ENCODE results near the gene PCSK4. TPM values are rescaled to one million over a fixed set of nuclear protein-coding genes. Genes with fewer than 3 reads are reported as not detected.
"Not testable (repeated sequence)": the region's sequence is repeated elsewhere in the genome, so short reads cannot be mapped to it uniquely, and the experiment has no call there.

PCSK4 gene
- total and polyA plus RNA-seq, 10 of the 15 experiments (the other 5 are each of a cell fraction or from before 2014, with no cell fraction given): 0.27 to 0.99 (median 0.40) TPM; not detected in 3

DNA sequence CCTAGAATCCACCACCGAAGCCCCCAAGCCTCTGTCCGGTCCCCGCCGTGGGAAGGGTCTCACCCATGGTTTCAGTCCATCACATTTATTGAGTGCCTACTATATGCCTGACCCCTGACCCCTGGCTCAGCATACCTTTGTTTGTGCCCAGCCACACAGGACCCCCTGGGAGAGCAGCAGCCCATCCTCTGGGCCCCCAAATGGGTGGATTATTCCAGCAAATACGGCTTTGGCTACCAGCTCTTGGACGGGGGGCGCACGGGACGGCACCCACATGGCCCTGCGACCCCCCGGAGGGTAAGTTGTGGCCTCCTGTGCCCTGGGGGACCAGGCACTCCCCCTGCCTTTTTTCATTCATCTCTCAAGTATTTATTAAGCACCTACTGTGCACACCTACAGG is 41.4 kb upstream of the PCSK4 start (continued):
- TF ChIP-seq MYB (IDR thresholded peaks at IDR 0.05; ENCODE audit: borderline replicate concordance, low read depth, low read length): no peak

DNA sequence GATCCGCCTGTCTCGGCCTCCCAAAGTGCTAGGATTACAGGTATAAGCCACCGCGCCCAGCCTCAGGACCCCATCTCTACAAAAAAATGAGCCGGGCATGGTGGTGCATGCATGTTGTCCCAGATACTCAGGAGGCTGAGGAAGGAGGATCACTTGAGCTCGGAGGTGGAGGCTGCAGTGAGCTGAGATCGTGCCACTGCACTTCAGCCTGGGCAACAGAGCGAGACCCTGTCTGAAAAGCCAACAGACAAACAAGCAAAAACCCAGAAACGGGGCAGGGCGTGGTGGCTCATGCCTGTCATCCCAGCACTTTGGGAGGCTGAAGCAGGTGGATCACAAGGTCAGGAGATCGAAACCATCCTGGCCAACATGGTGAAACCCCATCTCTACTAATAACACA is 40.7 kb upstream of the PCSK4 start:
- in situ Hi-C loops (cut with MboI); SMC1A ChIA-PET (ENCODE audit: uncharacterized antibody, unreplicated experiment); intact Hi-C loops (cut with micrococcal nuclease; ENCODE audit: unreplicated experiment): not testable (repeated sequence)

DNA sequence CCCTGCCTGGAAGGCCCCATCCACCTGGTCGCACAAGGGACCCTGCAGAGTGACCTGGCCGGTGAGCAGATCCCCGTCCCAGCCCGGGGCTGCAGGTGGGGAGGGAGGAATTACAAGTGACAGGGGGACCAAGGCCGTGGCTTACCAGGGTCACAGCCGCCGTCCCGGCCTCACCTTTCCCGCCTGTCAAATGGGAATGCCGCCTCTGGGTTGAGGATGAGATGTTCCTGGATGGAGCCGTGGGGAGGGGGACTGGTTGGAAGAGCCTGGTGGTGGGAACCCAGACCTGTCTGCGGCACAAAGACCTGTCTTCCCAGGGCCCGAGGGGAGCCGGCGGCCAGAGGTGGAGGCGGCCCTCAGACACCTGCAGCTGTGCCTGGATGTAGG is 39.3 kb upstream of the PCSK4 start:
- CTCF ChIA-PET: no interaction called here
- no peaks in the 10 kb centered on the region for H3K36me3 ChIP-seq (ENCODE audit: control insufficient read depth in 2 of 2, insufficient read depth in 2 of 2, low read length in 1 of 2)
- H3K79me2 ChIP-seq (ENCODE audit: control insufficient read depth, insufficient read depth, low read length): no peaks in the 10 kb centered on the region
- ATAC-seq (no peak), FAIRE-seq (no peak), DNase-seq (ENCODE audit: low read depth, low spot score) (no peak)
- H3K4me2 ChIP-seq (ENCODE audit: control insufficient read depth, insufficient read depth): no peak overlapping the region
- no peak overlapping the region for H3K4me3 ChIP-seq
- H3K27me3 ChIP-seq (replicated peaks in 1 of 2; ENCODE audit: control insufficient read depth in 2 of 2, insufficient read depth in 2 of 2, low read length in 1 of 2): peaks cover 0 to 2% of the 10 kb centered on the region in 2 experiments; a peak in 3 of 4 replicates
- intact Hi-C loops (cut with micrococcal nuclease; ENCODE audit: unreplicated experiment) (no loop called here), in situ Hi-C loops (cut with MboI) (no loop called here)
- H4K20me1 ChIP-seq (ENCODE audit: control insufficient read depth, insufficient read depth): no peaks in the 10 kb centered on the region
- H3K9ac ChIP-seq (ENCODE audit: control insufficient read depth, insufficient read depth, low read length): no peak overlapping the region
- RAD21 ChIA-PET (ENCODE audit: unreplicated experiment): no interaction called here
- BruUV-seq (replicated peaks): no TSS peak
- H3K4me1 ChIP-seq (ENCODE audit: control insufficient read depth, insufficient read depth, low read length): no peaks in the 10 kb centered on the region
- POLR2A ChIA-PET: no interaction called here
- no peak overlapping the region for H3K27ac ChIP-seq (ENCODE audit: control insufficient read depth, insufficient read depth)
- 62% methylated on average over 16 of the region's 16 CpGs for WGBS (ENCODE audit: insufficient coverage, insufficient replicate concordance, low lambda C conversion rate, missing lambda C conversion rate)
- H2AFZ ChIP-seq (ENCODE audit: control insufficient read depth, low read depth, low read length): no peak overlapping the region
- H3K9me3 ChIP-seq (replicated peaks; ENCODE audit: control insufficient read depth, insufficient read depth, low read length): no peaks in the 10 kb centered on the region
- SMC1A ChIA-PET (ENCODE audit: uncharacterized antibody, unreplicated experiment): no interaction called here
- TF ChIP-seq NFYB (IDR thresholded peaks at IDR 0.05; ENCODE audit: insufficient read depth, low read depth, low read length) (no peak), SREBF1 (IDR thresholded peaks at IDR 0.05; ENCODE audit: low read length) (no peak), CHD2 (IDR thresholded peaks at IDR 0.05; ENCODE audit: borderline replicate concordance, low read depth, low read length) (no peak), NFYA (IDR thresholded peaks at IDR 0.05; ENCODE audit: borderline replicate concordance, low read depth, low read length) (no peak), BMI1 (IDR thresholded peaks at IDR 0.05; ENCODE audit: borderline replicate concordance) (no peak), ZSCAN29 (IDR thresholded peaks at IDR 0.05) (no peak)
- TF ChIP-seq, protein P1, sequence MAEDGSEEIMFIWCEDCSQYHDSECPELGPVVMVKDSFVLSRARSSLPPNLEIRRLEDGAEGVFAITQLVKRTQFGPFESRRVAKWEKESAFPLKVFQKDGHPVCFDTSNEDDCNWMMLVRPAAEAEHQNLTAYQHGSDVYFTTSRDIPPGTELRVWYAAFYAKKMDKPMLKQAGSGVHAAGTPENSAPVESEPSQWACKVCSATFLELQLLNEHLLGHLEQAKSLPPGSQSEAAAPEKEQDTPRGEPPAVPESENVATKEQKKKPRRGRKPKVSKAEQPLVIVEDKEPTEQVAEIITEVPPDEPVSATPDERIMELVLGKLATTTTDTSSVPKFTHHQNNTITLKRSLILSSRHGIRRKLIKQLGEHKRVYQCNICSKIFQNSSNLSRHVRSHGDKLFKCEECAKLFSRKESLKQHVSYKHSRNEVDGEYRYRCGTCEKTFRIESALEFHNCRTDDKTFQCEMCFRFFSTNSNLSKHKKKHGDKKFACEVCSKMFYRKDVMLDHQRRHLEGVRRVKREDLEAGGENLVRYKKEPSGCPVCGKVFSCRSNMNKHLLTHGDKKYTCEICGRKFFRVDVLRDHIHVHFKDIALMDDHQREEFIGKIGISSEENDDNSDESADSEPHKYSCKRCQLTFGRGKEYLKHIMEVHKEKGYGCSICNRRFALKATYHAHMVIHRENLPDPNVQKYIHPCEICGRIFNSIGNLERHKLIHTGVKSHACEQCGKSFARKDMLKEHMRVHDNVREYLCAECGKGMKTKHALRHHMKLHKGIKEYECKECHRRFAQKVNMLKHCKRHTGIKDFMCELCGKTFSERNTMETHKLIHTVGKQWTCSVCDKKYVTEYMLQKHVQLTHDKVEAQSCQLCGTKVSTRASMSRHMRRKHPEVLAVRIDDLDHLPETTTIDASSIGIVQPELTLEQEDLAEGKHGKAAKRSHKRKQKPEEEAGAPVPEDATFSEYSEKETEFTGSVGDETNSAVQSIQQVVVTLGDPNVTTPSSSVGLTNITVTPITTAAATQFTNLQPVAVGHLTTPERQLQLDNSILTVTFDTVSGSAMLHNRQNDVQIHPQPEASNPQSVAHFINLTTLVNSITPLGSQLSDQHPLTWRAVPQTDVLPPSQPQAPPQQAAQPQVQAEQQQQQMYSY (CRISPR knock-in tag; IDR thresholded peaks at IDR 0.05): no peak
- TF ChIP-seq, protein P2, sequence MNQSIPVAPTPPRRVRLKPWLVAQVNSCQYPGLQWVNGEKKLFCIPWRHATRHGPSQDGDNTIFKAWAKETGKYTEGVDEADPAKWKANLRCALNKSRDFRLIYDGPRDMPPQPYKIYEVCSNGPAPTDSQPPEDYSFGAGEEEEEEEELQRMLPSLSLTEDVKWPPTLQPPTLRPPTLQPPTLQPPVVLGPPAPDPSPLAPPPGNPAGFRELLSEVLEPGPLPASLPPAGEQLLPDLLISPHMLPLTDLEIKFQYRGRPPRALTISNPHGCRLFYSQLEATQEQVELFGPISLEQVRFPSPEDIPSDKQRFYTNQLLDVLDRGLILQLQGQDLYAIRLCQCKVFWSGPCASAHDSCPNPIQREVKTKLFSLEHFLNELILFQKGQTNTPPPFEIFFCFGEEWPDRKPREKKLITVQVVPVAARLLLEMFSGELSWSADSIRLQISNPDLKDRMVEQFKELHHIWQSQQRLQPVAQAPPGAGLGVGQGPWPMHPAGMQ (IDR thresholded peaks at IDR 0.05; ENCODE audit: borderline replicate concordance): no peak

More for the DNA sequence above, 40.7 kb upstream of the PCSK4 start:
- FAIRE-seq; H3K4me2 ChIP-seq (ENCODE audit: control insufficient read depth, insufficient read depth); CTCF ChIA-PET; H3K4me3 ChIP-seq; H3K4me1 ChIP-seq (ENCODE audit: control insufficient read depth, insufficient read depth, low read length); H3K9me3 ChIP-seq (replicated peaks; ENCODE audit: control insufficient read depth, insufficient read depth, low read length); ATAC-seq; H3K27ac ChIP-seq (ENCODE audit: control insufficient read depth, insufficient read depth); H3K9ac ChIP-seq (ENCODE audit: control insufficient read depth, insufficient read depth, low read length); H3K36me3 ChIP-seq (ENCODE audit: control insufficient read depth in 2 of 2, insufficient read depth in 2 of 2, low read length in 1 of 2); H3K27me3 ChIP-seq (replicated peaks in 1 of 2; ENCODE audit: control insufficient read depth in 2 of 2, insufficient read depth in 2 of 2, low read length in 1 of 2); BruUV-seq (replicated peaks); H3K79me2 ChIP-seq (ENCODE audit: control insufficient read depth, insufficient read depth, low read length); POLR2A ChIA-PET; H4K20me1 ChIP-seq (ENCODE audit: control insufficient read depth, insufficient read depth); DNase-seq (ENCODE audit: low read depth, low spot score); H2AFZ ChIP-seq (ENCODE audit: control insufficient read depth, low read depth, low read length); RAD21 ChIA-PET (ENCODE audit: unreplicated experiment): not testable (repeated sequence)
- 49% methylated on average over 10 of the region's 11 CpGs for WGBS (ENCODE audit: insufficient coverage, insufficient replicate concordance, low lambda C conversion rate, missing lambda C conversion rate)

All from GM12878 (cell line).